ENCODE results near the gene UNC13B.
"Not testable (repeated sequence)": the region's sequence is repeated elsewhere in the genome, so short reads cannot be mapped to it uniquely, and the experiment has no call there.

Gene UNC13B

DNA sequence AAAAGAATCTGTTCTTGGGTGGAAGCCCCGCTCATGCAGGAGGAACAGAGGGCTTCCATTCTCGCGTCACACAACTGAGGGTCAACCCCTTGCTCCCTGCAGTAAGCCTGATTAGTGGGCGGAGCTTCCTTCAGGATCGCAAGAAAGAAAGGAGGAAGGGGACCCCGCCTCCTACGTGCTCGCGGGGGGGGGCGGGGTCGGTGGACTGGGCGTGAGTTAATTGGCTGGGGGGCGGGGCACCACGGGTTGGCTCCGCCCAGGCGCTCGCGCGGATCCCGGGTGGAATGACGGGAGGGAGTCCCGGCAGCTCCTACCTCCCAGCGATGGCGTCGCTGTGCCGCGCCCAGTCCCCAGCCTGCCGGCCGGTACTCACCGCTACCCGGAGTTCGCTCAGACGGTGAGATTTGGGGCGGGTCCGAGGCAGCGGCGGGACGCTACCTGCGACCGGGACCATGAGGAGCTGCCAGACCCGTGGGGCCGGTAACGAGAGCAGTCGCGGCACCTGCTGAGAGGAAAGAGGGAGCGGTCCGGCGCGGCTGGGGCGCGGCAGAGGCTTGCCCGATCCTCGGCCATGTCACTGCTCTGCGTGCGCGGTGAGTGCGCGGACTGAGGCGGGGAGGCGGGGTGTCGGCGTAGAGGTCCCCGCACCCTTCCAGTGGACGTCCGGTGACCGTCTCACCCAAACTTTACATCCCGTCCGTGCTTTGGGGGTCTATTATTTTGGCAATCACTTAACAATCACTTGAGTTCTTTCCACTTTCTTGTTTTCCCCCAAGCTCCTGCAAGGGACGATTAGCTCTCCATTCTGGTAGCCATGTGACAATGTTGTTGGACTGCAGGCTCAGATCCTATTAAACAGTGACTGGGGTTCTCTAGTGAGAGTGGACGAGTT, at the start of gene UNC13B:
TSS of gene UNC13B (plus strand) at position 297 of the 892 bp plus-strand sequence. CDS start at position 572, 275 bp downstream.
- peak; percentile 96 for DNase-seq

DNA sequence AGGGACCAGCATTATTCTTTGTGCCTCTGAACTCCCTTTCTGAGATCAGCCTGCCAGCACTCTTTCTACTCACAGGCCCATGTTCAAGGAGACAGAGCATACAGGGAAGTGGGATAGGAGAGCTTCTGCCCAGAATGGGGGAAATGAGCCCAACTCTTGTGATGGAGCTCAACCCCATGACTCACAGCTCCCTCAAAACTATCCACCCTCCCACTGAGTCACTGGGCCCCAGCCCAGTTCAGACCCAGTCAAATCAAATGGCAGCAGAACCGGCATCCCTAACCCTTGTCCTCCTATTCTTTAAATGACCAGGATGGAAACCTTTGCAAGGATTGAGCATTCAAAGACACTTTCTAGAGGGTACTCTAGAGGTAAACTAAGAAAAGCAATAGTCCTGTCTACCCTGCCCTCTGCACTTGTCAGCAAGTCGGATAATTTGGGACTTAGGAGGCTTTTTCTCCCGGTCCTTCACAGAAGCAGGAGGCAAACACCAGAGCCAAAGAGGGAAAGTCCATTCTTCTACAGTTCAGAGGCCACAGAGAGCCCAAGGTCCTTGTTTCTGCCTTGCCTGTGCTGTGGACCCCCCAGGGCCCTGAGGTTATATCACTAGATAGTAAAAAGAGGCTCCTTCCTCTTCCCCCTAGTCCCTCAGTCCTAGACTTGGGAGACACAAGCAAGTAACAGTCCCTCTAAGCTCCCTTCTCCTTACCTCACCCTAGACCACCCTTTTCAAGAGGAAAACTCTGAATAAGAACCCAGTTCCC, 49.4 kb upstream of the UNC13B start:
- DNase-seq, result no peak

- peak; percentile 81 for DNase-seq
These were observed 47.5 kb upstream of the UNC13B start for GRCh38 chr9:35114113-35114839.

GRCh38 chr9:35114840-35115628, 46.8 kb upstream of the UNC13B start:
- peak; percentile 66 for DNase-seq

GRCh38 chr9:35115680-35116538, 45.9 kb upstream of the UNC13B start, which contains the start of gene ATOSB:
ATOSB (minus strand) TSS chr9:35115862; CDS start chr9:35108274, 7,588 bp downstream.
- DNase-seq, result peak; percentile 97

- DNase-seq, result no peak
These were observed 45.3 kb upstream of the UNC13B start for GRCh38 chr9:35116539-35116897.

DNA sequence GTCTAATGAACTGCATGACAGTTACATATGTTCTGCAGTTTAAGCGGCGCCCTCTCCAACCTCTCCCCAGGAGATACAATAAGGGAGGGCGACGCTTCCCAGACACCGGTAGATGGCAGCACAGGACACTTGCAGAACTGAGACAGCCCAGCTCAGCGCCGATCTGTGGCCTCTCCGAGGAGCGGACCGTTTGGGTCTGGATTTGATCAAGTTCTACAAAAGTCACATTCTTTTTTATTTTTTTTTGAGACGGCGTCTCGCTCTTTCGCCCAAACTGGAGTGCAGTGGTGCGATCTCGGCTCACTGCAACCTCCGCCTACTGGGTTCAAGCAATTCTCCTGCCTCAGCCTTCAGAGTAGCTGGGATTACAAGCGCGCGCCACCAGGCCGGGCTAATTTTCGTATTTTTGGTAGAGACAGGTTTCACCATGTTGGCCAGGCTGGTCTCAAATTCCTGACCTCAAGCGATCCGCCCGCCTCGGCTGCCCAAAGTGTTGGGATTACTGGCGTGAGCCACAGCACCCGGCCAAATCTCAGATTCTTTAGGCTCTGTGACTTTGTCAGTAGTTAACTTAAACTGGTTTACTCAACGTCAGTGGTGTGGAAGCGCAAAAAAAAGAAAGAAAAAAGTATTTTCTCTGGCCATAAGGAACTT, 44.8 kb upstream of the UNC13B start:
- peak; percentile 93 for DNase-seq

DNA sequence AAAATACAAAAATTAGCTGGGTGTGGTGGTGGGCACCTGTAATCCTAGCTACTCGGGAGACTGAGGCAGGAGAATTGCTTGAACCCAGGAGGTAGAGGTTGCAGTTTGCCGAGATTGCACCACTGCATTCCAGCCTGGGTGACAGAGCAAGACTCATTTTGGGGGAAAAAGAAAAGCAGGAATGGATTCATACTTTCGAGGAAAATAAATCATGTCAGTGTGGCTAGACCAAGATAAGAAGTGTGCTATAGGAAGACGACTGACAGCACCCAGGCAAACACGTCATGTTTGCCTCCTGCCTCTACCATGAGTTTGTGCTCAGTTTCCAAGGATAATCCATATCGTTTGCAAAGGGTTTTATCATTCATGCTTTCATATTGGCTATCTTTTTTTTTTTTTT, 26.9 kb upstream of the UNC13B start:
- DNase-seq, result no peak

- no peak for DNase-seq
These were observed 25.8 kb upstream of the UNC13B start for GRCh38 chr9:35135988-35136387.

- DNase-seq, result no peak
These were observed 24.9 kb upstream of the UNC13B start for GRCh38 chr9:35136866-35137265.

- DNase-seq, result no peak
These were observed 21.7 kb upstream of the UNC13B start for GRCh38 chr9:35140093-35140492.

GRCh38 chr9:35142037-35142436, 19.8 kb upstream of the UNC13B start:
- no peak for DNase-seq

DNA sequence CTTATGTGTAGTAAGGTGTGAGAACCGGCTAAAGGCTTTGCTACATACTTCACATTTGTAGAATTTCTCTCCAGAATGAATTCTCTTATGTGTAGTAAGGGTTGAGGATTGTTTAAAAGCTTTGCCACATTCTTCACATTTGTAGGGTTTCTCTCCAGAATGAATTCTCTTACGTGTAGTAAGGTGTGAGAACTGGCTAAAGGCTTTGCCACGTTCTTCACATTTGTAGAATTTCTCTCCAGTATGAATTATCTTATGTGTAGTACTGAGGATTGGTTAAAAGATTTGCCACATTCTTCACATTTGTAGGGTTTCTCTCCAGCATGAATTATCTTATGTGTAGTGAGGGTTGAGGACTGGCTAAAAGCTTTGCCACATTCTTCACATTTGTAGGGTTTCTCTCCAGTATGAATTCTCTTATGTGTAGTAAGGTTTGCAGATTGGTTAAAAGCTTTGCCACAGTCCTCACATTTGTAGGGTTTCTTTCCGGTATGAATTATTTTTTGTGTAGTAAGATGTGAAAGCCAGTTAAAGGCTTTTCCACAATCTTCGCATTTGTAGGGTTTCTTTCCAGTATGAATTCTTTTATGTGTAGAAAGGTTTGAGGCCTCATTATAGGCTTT, 13.8 kb upstream of the UNC13B start:
- not testable (repeated sequence) for DNase-seq

DNA sequence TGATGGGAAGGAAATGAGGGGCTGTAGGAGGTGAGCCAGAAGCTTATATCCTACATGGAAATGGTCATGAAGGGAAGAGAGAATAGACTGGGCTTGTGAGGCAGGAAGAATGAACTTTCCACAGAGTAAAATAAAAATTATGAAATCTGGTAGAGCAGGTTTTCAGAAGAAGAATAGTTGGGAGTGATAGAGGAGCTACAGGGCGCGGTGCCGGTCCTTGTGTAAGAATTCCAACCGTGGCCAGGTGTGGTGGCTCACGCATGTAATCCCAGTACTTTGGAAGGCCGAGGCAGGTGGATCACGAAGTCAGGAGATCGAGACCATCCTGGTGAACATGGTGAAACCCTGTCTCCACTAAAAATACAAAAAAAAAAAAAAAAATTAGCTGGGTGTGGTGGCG, 8.9 kb upstream of the UNC13B start:
- no peak for DNase-seq

DNA sequence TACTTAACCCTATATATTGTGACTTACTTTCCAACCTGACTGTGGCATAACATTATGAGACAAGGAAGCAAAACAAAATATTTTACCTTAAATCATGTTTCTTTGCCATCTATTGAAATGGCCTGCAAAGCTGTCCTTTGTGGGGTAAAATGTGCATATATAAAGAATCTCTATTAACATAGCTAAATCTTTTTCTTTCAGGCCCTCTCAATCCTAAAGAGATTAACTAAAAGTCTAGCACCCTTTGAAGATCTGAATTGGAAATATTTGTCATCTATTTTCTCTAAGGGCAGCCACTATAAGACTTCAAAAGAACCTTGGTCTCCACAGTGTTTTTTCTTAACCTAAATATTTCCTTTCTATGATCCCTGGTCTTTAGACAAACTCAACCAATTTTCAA, 5.0 kb upstream of the UNC13B start:
- DNase-seq, result no peak

DNA sequence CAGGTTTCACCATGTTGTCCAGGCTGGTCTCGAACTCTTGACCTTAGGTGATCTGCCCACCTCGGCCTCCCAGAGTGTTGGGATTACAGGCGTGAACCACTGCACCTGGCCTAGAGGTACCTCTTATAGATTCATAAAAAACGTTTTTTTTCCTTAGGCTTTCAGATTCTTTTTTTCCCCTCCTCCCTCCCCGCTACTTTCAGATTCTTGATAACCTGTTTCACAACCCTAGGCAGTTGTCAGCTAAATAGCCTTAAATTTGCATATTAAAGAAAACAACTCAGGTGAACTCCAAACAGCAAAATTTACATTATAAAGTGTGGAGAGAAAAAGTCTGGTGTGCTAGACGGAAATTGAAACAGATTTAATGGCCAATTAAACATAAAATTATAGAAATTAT, 4.0 kb upstream of the UNC13B start:
- DNase-seq, result not testable (repeated sequence)

DNA sequence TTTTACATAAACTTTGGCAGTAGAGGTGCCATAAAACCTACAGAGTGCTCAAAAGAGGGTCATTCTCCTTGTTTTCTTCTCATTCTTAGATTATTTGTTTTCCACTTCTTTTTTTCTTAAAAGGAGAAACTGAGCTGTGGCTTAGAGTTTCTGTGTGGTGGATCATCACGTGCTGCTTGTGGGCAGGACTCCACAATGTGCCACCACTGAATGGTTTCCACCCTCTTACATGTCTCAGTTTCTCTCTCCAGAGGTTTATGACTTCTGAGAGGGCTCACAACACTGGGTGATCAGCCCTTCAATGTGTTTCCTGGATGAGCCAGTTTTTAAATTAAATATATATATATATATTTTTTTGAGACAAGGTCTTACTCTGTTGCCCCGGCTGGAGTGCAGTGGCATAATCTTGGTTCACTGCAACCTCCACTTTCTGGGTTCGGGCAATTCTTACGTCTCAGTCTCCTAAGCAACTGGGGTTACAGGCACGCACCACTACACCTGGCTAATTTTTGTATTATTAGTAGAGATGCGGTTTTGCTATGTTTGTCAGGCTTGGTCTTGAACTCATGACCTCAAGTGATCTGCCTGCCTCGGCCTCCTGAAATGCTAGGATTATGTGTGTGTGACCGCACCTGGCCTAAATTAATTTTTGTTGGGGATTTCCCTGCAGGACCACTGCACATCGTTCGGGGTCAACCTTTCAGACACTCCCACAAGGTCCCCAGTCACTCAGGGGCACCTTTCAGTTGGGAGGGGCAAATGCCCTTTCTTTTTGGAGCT, 3.1 kb upstream of the UNC13B start:
- no peak for DNase-seq

GRCh38 chr9:35162605-35163315, 951 bp downstream of the UNC13B start:
- DNase-seq, result peak; percentile 14

DNA sequence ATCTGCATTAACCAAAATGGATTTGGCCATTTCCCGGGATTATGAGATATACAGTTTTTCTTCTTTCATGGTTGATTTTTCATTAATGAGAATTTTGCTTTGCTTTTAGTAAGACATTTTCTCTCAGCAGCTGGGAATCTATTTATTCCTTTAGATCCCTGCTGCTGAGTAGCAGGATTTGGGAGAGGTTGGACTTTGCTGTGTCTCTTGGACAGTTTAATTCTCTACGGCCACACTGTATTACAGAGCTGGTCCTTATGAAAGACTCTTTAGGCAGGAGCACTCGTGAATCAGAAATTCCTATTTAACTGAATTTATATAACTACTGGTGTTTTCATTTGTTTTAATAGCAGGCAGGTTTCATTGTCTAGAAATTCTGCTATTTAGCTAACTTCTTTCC, 1.6 kb downstream of the UNC13B start:
- no peak for DNase-seq
